Measurements from ENCODE around the gene CRY2. TPM values are rescaled to one million over a fixed set of nuclear protein-coding genes. Genes with fewer than 3 reads are reported as not detected.

CRY2 gene
- total and polyA plus RNA-seq, 2 of the 8 experiments (the other 6 are each of a cell fraction or from before 2014, with no cell fraction given) = 8.0 to 9.4 TPM

GRCh38 chr11:45915446-45915845, 68.2 kb downstream of the CRY2 start (continued):
- TF ChIP-seq HDAC6 (IDR thresholded peaks at IDR 0.05; ENCODE audit: low read depth, low read length) (no peak), TBP (IDR thresholded peaks at IDR 0.05; ENCODE audit: low read depth, low read length) (no peak), TEAD4 (IDR thresholded peaks at IDR 0.05; ENCODE audit: low read depth, low read length) (no peak)

All from H1 (cell line).